NCI-H2196 (cell line): Measurements from ENCODE around the gene SEMA6D.
A peak's percentile ranks its signal among the peaks of the same experiment; 100 is the strongest.
"Not testable (repeated sequence)": the region's sequence is repeated elsewhere in the genome, so short reads cannot be mapped to it uniquely, and the experiment has no call there.

Experiments
- DNase-seq: peaks from one replicate; lab custom pipeline; 2025; ENCODE audit not compliant: unreplicated experiment; lab: John Stamatoyannopoulos, UW

SEMA6D gene

DNA sequence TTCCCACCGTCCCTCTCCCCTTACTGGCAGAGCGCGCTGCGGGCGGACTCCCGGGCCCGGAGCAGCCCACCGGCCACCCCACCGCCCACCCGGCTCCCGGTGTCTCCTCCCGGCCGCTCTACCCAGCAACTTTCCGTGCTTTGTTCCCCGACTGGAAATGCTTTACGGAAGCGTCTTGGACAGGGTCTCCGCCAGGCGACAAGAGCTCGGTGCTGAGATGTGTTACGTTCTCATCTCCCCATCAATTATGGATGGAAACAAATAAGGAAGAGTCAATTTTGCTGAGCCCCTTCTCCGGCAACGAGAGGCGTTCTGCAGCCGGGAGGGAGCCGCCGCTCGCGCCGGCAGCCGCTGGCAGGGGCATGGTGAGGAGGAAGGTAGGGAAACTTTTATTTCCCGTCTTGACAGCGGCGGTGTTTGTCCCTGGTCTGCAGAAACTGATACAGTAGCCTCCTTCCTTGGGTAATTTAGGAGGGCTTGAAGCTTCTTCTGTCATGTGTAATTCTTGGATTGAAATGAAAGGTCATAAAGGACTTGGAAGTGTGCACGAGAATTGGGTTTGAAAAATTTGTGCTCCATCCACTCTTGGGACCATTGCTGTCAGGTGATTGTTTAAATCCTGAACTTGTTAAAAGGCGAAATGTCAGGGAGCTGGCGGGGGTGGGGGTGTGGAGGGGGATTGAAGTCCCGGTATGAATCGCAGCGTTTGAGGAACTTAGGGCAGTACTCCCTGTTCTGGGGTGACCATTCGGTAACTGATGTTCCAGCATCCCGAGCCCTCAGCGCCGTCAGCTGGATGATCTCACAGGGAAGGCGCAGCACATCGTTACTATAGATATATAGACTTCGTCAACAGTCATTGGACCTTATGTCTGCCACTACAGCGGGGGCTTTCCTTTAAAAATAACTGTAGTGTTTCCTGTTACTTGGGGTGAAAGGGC is 1.5 kb downstream of the SEMA6D start:
- no peak for DNase-seq

DNA sequence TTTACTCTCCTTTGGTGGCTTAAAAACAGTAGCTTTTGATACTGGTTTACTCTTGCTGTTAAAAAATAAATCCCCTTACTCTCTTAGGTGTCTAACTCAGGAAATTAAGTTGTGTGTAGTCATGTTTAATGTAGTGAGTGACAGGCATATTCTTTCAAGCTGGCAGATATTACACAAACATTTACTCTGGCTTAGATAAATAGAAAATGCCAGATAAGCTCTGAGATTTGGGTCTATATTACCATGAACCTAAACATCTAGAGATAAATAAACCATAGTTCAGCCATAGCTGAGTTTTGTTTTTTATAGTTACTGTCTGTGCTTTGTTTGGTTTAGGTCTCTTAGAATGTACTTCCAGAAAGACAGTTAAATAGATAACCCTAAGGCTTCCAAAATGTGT is 2.4 kb downstream of the SEMA6D start:
- DNase-seq, result no peak

- no peak for DNase-seq
Measured at GRCh38 chr15:47720555-47720954, 3.2 kb downstream of the SEMA6D start.

GRCh38 chr15:47721676-47722075 is 4.4 kb downstream of the SEMA6D start:
- DNase-seq, result no peak

GRCh38 chr15:47724346-47724745 is 7.0 kb downstream of the SEMA6D start:
- DNase-seq, result peak; percentile 4

- no peak for DNase-seq
Measured at GRCh38 chr15:47725051-47725450, 7.7 kb downstream of the SEMA6D start.

- DNase-seq, result no peak
Measured at GRCh38 chr15:47725906-47726305, 8.6 kb downstream of the SEMA6D start.

GRCh38 chr15:47726399-47726823 is 9.1 kb downstream of the SEMA6D start:
- no peak for DNase-seq

- DNase-seq, result no peak
Measured at GRCh38 chr15:47727137-47727536, 9.8 kb downstream of the SEMA6D start.

DNA sequence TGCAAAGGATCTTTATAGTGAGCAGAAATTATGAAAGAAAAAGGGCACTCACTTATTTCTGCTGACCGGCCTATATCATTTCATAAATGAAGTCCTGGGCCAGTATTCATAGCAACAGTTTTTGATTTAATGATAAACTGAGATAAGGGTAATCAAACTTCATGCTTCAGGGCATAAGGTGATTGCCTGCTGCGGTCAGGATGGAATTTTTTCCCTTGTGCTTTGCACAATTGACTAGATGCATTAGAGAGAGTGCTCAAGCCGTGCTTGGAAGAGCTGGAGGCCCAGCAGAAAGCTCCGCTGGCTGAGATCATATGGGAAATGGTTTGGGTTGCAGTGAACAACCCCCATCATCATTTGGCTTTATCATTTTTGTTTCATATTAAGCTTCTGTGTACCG is 10.4 kb downstream of the SEMA6D start:
- no peak for DNase-seq

- DNase-seq, result no peak
Measured at GRCh38 chr15:47728426-47728825, 11.1 kb downstream of the SEMA6D start.

GRCh38 chr15:47728886-47729285 is 11.6 kb downstream of the SEMA6D start:
- no peak for DNase-seq

- DNase-seq, result no peak
Measured at GRCh38 chr15:47731230-47731629, 13.9 kb downstream of the SEMA6D start.

- no peak for DNase-seq
Measured at GRCh38 chr15:47732248-47732647, 14.9 kb downstream of the SEMA6D start.

DNA sequence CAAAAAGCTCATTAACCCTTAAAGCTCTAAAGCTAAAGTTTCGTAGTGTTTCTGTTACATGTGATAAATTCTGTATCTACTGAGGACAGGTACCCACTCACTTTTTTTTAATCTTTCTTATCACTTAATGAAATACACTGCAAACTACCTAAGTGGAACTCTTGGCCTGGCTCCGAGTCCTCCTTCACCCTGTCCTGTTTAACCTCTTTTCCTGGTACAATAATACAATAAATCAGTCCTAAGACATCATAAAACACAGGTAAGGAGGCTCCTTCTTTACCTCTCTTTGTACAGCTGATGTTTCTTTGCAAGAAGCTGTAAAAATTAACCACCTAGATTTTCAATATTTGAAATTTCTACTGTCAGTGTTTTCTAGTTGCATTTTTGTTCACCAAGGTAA is 15.8 kb downstream of the SEMA6D start:
- no peak for DNase-seq

DNA sequence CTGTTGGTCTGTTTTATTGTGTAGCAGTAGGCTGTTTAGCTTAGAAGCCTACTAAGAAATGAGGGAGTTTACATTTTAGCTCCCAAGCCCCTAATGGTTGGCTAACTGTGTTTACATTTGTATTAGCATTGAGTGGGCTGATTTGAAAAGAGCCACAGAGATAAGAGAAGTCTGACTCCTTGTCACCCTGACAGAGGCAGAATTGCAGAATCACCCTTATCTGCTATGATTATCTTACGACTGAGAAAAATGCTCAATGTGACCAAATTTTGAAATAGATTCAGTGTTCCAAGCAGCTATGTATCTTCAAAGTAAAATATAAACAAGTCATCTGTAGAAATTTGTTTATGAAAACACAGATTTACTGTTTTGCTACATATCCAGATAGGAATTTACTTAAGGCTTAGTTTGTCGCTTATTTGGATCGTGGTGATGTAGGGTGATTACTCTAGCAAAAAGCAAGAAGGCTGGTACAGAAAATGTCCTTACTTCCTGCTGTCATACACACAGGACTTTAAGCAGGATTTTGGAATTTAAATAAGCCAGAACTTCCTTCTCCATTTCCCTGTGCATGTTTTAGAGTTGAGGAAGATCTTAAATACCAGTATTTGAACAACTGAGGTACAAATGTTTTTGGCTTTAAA is 19.0 kb downstream of the SEMA6D start:
- no peak for DNase-seq

- no peak for DNase-seq
Measured at GRCh38 chr15:47737477-47737876, 20.2 kb downstream of the SEMA6D start.

GRCh38 chr15:47738144-47738825 is 21.0 kb downstream of the SEMA6D start:
- DNase-seq, result not testable (repeated sequence)

DNA sequence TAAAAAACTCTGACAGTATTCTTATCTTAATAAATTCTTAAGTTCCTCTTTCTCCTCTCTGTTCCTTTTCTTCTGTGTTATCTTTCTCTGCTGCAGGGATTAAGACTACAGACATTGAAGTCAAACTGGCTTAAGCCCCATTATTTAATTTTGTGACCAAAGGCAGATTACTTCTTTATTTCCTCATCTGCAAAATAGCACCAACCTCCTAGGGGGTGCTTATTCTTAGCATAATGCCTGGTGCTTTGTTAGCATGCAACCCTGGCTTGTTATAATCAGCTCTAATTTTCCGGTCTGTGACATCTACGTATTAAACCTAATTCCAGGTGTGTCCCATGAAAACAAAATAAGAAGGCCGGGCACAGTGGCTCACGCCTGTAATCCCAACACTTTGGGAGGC is 23.8 kb downstream of the SEMA6D start:
- no peak for DNase-seq

DNA sequence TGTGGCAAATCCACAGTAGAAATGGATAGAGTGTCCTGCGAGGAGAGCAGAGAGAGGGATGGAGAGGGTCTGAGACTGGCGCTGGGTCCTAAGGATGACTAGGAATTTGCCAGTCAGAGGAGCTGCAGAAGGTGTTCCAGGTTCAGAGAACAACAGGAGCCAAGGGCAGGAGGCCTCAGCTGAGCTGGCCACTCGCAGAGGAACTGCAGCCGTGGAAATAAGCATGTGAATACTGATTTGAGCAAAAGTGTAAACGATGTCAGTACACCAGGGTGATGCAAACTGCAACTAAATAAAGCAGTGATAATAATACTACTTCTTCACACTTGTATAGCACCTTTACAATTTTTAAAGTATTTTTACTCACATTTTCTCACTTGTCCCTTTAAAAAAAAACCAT is 24.6 kb downstream of the SEMA6D start:
- no peak for DNase-seq

DNA sequence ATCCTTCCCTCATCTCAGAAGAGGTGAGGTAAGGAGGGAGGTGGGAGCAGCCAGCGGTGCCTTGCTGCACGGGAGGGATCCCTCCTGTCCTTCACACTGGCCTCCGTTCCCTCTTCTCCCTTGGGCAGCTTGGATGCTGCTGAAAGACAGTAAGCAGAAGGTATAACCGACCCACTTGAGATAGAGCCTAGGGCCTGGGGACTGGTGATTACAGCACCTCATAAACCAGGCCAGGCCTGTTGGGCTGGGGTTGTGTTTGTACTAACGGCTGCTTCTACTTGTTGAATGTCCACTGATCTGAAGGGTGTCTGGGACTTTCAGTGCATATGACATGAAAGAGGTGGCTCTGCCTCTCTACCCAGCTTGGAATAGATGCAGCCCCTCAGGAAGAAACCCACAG is 25.0 kb downstream of the SEMA6D start:
- DNase-seq, result no peak

- DNase-seq, result no peak
Measured at GRCh38 chr15:47742742-47743141, 25.4 kb downstream of the SEMA6D start.
